SW480 (cell line): Measurements from ENCODE around the gene KLHDC3.
"Not testable (repeated sequence)": the region's sequence is repeated elsewhere in the genome, so short reads cannot be mapped to it uniquely, and the experiment has no call there.

Experiments
- DNase-seq: peaks from one replicate; pipeline ENCODE4 v3.0.0-alpha.2; 2016; ENCODE audit warnings: low spot score

Gene KLHDC3

GRCh38 chr6:42988486-42989020 is 25.5 kb upstream of the KLHDC3 start:
- no peak for DNase-seq

- no peak for DNase-seq
Observed at GRCh38 chr6:42989923-42990322, 24.1 kb upstream of the KLHDC3 start.

GRCh38 chr6:42993445-42993844 is 20.6 kb upstream of the KLHDC3 start:
- no peak for DNase-seq

GRCh38 chr6:42996513-42996912 is 17.5 kb upstream of the KLHDC3 start:
- peak; percentile 54 for DNase-seq

- not testable (repeated sequence) for DNase-seq
Observed at GRCh38 chr6:42998205-42998604, 15.8 kb upstream of the KLHDC3 start.

- no peak for DNase-seq
Observed at GRCh38 chr6:43001843-43002242, 12.2 kb upstream of the KLHDC3 start.

GRCh38 chr6:43005844-43006243 is 8.2 kb upstream of the KLHDC3 start:
- DNase-seq, result no peak

GRCh38 chr6:43006251-43006650 is 7.8 kb upstream of the KLHDC3 start:
- no peak for DNase-seq

GRCh38 chr6:43007126-43007525 is 6.9 kb upstream of the KLHDC3 start:
- no peak for DNase-seq

- peak; percentile 27 for DNase-seq
Observed at GRCh38 chr6:43009124-43009523, 4.9 kb upstream of the KLHDC3 start.

- DNase-seq, result no peak
Observed at GRCh38 chr6:43011207-43011606, 2.8 kb upstream of the KLHDC3 start.

- no peak for DNase-seq
Observed at GRCh38 chr6:43012364-43012763, 1.7 kb upstream of the KLHDC3 start.

GRCh38 chr6:43013097-43013842 is 779 bp upstream of the KLHDC3 start:
- no peak for DNase-seq

- DNase-seq, result no peak
Observed at GRCh38 chr6:43014434-43014909, 423 bp downstream of the KLHDC3 start.

GRCh38 chr6:43016176-43016942 is 2.3 kb downstream of the KLHDC3 start:
- no peak for DNase-seq

- no peak for DNase-seq
Observed at GRCh38 chr6:43016943-43017334, 2.9 kb downstream of the KLHDC3 start.

- DNase-seq, result no peak
Observed at GRCh38 chr6:43019152-43019551, 5.1 kb downstream of the KLHDC3 start.

GRCh38 chr6:43020052-43020705 is 6.1 kb downstream of the KLHDC3 start:
- DNase-seq, result no peak

GRCh38 chr6:43020847-43021246 is 6.8 kb downstream of the KLHDC3 start:
- DNase-seq, result no peak

GRCh38 chr6:43021270-43022047 is 7.4 kb downstream of the KLHDC3 start, which contains the start of gene RRP36:
TSS of gene RRP36 (plus strand) at chr6:43021623. CDS start at chr6:43021655, 32 bp downstream.
- DNase-seq, result peak; percentile 63

GRCh38 chr6:43024436-43024835 is 10.4 kb downstream of the KLHDC3 start:
- no peak for DNase-seq

- DNase-seq, result no peak
Observed at GRCh38 chr6:43026365-43026764, 12.3 kb downstream of the KLHDC3 start.
